GM08714 (cell line): ENCODE measurements around the gene CDRT4.
"Not testable (repeated sequence)": the region's sequence is repeated elsewhere in the genome, so short reads cannot be mapped to it uniquely, and the experiment has no call there.

Experiments used
- H3K4me3 ChIP-seq: fragments of 200-500 bp; sonication (Bioruptor generic); 2 replicates; pipeline ENCODE4 v1.5.1; 2014; ENCODE audit warnings: mild to moderate bottlenecking, low read length, inconsistent platforms
- ZNF274 ChIP-seq: IDR thresholded peaks from 2 replicates; pipeline ENCODE4 v1.6.1; 2012; ENCODE audit warnings: mild to moderate bottlenecking, low read depth, low read length

Gene CDRT4

GRCh38 chr17:15467592-15467991, at the start of gene CDRT4:
Gene CDRT4, minus strand, starts transcription at chr17:15467621. Its CDS starts 27,383 bp downstream, at chr17:15440238.
- TF ChIP-seq ZNF274: no peak
- no peak within 1 kb of the TSS for H3K4me3 ChIP-seq

GRCh38 chr17:15516150-15516549, 48.7 kb upstream of the CDRT4 start:
- H3K4me3 ChIP-seq: no peak overlapping the region
- TF ChIP-seq ZNF274: no peak

GRCh38 chr17:15514469-15514868, 47.0 kb upstream of the CDRT4 start:
- TF ChIP-seq ZNF274: no peak
- H3K4me3 ChIP-seq: no peak overlapping the region

GRCh38 chr17:15513856-15514459, 46.5 kb upstream of the CDRT4 start:
- H3K4me3 ChIP-seq: no peak overlapping the region
- TF ChIP-seq ZNF274: no peak

- no peak overlapping the region for H3K4me3 ChIP-seq
- no peak for TF ChIP-seq ZNF274
Measured at GRCh38 chr17:15513058-15513791, 45.8 kb upstream of the CDRT4 start.

GRCh38 chr17:15512071-15512709, 44.8 kb upstream of the CDRT4 start:
- no peak overlapping the region for H3K4me3 ChIP-seq
- no peak for TF ChIP-seq ZNF274

GRCh38 chr17:15511142-15511541, 43.7 kb upstream of the CDRT4 start:
- H3K4me3 ChIP-seq: no peak overlapping the region
- no peak for TF ChIP-seq ZNF274

- no peak overlapping the region for H3K4me3 ChIP-seq
- TF ChIP-seq ZNF274: no peak
Measured at GRCh38 chr17:15510361-15510760, 42.9 kb upstream of the CDRT4 start.

- no peak for TF ChIP-seq ZNF274
- no peak overlapping the region for H3K4me3 ChIP-seq
Measured at GRCh38 chr17:15509095-15509494, 41.7 kb upstream of the CDRT4 start.

- no peak for TF ChIP-seq ZNF274
- H3K4me3 ChIP-seq: no peak overlapping the region
Measured at GRCh38 chr17:15508466-15508865, 41.0 kb upstream of the CDRT4 start.

- no peak for TF ChIP-seq ZNF274
- no peak overlapping the region for H3K4me3 ChIP-seq
Measured at GRCh38 chr17:15507896-15508295, 40.5 kb upstream of the CDRT4 start.

GRCh38 chr17:15507001-15507400, 39.6 kb upstream of the CDRT4 start:
- no peak for TF ChIP-seq ZNF274
- H3K4me3 ChIP-seq: no peak overlapping the region

- not testable (repeated sequence) for H3K4me3 ChIP-seq
Measured at GRCh38 chr17:15505708-15506107, 38.3 kb upstream of the CDRT4 start.

- TF ChIP-seq ZNF274: no peak
Measured at GRCh38 chr17:15503731-15504130, 36.3 kb upstream of the CDRT4 start.

More at GRCh38 chr17:15503731-15504130, 36.3 kb upstream of the CDRT4 start:
- H3K4me3 ChIP-seq: no peak overlapping the region
